ENCODE data around the gene LILRA6.
"Not testable (repeated sequence)": the region's sequence is repeated elsewhere in the genome, so short reads cannot be mapped to it uniquely, and the experiment has no call there.

Gene LILRA6

DNA sequence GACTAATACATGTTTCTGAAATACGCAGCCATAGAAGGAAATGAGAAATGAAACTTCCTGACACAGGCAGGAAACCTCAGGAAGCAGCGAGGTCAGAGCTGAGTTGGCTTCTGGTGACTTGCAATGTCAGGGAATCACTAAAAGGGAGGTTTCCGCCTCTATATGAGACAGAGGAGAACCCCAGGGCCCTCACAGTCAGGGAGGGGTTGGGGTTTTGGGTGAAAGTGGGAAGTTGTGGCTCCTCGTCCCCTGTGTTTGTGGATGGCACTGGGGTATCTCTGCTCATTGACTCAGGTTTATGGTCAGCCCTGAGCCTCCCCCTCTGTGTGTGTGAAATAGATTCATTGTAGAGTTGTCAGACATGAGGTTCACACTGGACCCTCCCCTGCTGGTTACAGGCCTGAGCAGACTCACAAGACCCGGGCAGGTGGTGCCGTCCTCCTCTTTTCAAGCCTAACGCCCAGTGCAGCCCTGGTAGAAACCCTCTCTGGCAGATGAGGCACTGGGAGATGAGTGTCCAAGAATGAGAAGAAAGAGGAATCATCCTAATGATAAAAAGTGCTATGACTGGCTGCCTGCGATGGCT is 5.5 kb upstream of the LILRA6 start:
- ChIA-PET CTCF (no interaction called here), POLR2A (no interaction called here)
- no peak for DNase-seq (ENCODE audit: extremely low spot score)
- TF ChIP-seq LEF1 (IDR thresholded peaks at IDR 0.05; ENCODE audit: borderline replicate concordance): no peak
- no peak for TF ChIP-seq ARNT (IDR thresholded peaks at IDR 0.05)
- no peak for TF ChIP-seq SP1 (IDR thresholded peaks at IDR 0.05)
- TF ChIP-seq TARDBP (IDR thresholded peaks at IDR 0.05): no peak
- TF ChIP-seq FOXA1 (IDR thresholded peaks at IDR 0.05): no peak
- no peak for TF ChIP-seq BHLHE40 (IDR thresholded peaks at IDR 0.05; ENCODE audit: borderline replicate concordance)

DNA sequence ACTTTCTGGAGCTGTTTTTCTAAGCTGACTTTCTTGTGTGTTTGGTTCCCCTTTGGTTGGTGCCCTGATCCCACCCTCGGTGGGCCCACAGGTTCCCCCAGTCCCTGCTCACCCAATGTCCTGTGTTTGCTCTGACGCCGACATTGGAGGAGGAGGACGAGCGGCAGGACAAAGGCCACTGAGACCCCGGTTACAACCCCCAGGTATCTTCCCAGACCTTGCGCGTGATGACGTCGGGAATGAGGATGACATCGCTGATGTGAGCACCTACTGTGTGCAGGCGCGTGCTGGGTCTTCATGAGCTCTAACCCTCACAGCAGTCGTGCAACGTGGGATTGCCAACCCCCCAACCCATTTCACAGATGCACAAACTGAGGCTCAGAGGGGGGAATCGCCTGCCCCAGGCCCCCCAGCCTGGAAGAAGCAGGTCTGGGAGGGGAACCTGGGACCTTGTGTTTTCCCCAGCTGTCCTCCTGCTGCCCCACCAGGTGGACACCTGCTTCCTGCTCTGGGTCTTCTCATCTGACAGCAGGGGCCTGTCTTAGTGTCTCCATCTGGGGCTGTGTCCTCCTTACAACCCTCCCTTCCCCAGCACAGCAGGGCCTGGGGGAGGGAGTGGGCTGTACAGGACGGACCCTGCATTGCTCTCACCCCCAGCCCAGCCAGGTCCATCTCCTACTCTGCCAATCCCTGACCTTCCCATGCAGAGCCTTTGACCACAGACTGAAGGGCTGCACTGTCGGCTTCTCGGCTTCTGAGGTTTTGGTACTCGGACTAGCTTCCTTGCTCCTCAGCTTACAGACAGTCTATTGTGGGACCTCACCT is 4.7 kb upstream of the LILRA6 start:
- ChIA-PET POLR2A (no interaction called here), CTCF (no interaction called here)
- TF ChIP-seq NFRKB (IDR thresholded peaks at IDR 0.05): no peak
- no peak for TF ChIP-seq FOXM1 (IDR thresholded peaks at IDR 0.05; ENCODE audit: borderline replicate concordance)
- TF ChIP-seq ARNT (IDR thresholded peaks at IDR 0.05): no peak
- TF ChIP-seq BHLHE40 (IDR thresholded peaks at IDR 0.05; ENCODE audit: borderline replicate concordance): no peak
- no peak for TF ChIP-seq LEF1 (IDR thresholded peaks at IDR 0.05; ENCODE audit: borderline replicate concordance)
- no peak for TF ChIP-seq SP1 (IDR thresholded peaks at IDR 0.05)
- TF ChIP-seq FOXK2 (IDR thresholded peaks at IDR 0.05): no peak
- TF ChIP-seq ELF4 (IDR thresholded peaks at IDR 0.05): no peak
- no peak for TF ChIP-seq CTBP1 (IDR thresholded peaks at IDR 0.05; ENCODE audit: borderline replicate concordance)
- no peak for TF ChIP-seq L3MBTL2 (conservative IDR thresholded peaks at IDR 0.05)
- TF ChIP-seq TARDBP (IDR thresholded peaks at IDR 0.05): no peak
- no peak for TF ChIP-seq HDGF (IDR thresholded peaks at IDR 0.05; ENCODE audit: borderline replicate concordance)
- no peak for TF ChIP-seq ZNF384 (IDR thresholded peaks at IDR 0.05)
- no peak for DNase-seq (ENCODE audit: extremely low spot score)

DNA sequence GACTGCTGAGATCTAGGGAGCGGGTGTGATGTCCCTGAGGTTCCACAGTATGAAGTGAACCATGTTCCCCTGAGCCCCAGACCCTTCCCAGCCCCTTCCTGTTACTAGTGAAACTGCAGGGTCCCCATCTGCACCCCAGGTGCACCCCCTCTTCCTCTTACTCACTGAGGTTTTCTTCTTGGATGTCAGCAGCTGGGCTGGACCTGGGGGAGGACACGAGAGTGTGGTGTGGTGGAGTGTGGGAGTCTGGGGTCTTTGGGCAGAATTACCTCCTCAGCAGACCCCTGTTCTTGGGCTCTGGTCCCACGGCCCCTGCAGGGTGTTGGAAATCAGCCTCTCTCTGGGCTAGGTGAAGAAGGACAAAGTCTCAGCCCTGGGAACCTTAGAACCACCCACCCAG is 3.3 kb upstream of the LILRA6 start:
- TF ChIP-seq HDGF (IDR thresholded peaks at IDR 0.05; ENCODE audit: borderline replicate concordance) (no peak), ZNF384 (IDR thresholded peaks at IDR 0.05) (no peak), L3MBTL2 (conservative IDR thresholded peaks at IDR 0.05) (no peak), ARNT (IDR thresholded peaks at IDR 0.05) (no peak), BHLHE40 (IDR thresholded peaks at IDR 0.05; ENCODE audit: borderline replicate concordance) (no peak), SUZ12 (IDR thresholded peaks at IDR 0.05) (no peak), LEF1 (IDR thresholded peaks at IDR 0.05; ENCODE audit: borderline replicate concordance) (no peak), TARDBP (IDR thresholded peaks at IDR 0.05) (no peak), NFRKB (IDR thresholded peaks at IDR 0.05) (no peak)
- TF ChIP-seq, protein P1, sequence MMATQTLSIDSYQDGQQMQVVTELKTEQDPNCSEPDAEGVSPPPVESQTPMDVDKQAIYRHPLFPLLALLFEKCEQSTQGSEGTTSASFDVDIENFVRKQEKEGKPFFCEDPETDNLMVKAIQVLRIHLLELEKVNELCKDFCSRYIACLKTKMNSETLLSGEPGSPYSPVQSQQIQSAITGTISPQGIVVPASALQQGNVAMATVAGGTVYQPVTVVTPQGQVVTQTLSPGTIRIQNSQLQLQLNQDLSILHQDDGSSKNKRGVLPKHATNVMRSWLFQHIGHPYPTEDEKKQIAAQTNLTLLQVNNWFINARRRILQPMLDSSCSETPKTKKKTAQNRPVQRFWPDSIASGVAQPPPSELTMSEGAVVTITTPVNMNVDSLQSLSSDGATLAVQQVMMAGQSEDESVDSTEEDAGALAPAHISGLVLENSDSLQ (IDR thresholded peaks at IDR 0.05): no peak
- no peak for DNase-seq (ENCODE audit: extremely low spot score)
- ChIA-PET POLR2A (no interaction called here), CTCF (interaction anchor here (1.0 kb wide), 1 partner anchor 20 kb away, joined by 3 read pairs; no protein-coding TSS in a partner anchor)

DNA sequence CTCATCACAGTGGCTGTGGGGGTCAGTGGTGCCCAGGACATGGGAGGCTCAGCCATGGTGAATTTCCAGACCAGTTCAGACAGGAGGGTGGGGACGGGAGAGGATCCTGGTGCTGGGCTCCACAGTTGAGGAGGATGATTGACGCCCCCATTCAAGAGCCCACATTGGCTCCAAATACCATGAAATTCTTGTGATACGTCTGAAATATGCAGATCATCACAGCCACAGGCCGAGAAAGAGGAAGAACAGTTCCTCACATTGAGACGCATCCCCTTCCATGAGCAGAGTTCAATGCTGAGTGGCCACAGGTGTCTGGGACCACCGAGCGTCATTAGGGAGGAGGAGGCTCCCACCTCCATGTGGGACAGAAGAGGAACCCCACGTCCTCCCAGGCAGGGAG is 1.2 kb upstream of the LILRA6 start:
- POLR2A ChIA-PET; DNase-seq (ENCODE audit: extremely low spot score); CTCF ChIA-PET: not testable (repeated sequence)

DNA sequence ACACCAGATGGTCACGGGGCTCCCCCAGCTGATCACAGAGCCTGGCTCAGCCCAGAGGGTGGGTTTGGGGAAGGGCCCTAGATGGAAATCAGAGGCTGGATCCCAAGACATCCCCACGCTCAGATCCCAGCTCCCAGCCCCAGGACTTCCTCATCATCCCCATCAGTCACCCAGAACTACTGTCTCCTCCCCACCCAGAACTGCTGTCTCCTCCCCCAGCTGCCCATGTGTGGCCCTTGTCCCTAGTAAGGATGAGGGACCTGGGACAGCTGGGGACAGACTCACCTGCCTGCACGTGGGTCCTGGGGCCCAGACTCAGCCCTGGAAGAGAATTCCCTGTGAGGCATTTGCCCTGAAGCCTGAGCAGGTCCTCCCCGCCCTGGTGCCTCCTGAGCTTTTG is 356 bp downstream of the LILRA6 start:
- DNase-seq (ENCODE audit: extremely low spot score); POLR2A ChIA-PET; CTCF ChIA-PET: not testable (repeated sequence)

DNA sequence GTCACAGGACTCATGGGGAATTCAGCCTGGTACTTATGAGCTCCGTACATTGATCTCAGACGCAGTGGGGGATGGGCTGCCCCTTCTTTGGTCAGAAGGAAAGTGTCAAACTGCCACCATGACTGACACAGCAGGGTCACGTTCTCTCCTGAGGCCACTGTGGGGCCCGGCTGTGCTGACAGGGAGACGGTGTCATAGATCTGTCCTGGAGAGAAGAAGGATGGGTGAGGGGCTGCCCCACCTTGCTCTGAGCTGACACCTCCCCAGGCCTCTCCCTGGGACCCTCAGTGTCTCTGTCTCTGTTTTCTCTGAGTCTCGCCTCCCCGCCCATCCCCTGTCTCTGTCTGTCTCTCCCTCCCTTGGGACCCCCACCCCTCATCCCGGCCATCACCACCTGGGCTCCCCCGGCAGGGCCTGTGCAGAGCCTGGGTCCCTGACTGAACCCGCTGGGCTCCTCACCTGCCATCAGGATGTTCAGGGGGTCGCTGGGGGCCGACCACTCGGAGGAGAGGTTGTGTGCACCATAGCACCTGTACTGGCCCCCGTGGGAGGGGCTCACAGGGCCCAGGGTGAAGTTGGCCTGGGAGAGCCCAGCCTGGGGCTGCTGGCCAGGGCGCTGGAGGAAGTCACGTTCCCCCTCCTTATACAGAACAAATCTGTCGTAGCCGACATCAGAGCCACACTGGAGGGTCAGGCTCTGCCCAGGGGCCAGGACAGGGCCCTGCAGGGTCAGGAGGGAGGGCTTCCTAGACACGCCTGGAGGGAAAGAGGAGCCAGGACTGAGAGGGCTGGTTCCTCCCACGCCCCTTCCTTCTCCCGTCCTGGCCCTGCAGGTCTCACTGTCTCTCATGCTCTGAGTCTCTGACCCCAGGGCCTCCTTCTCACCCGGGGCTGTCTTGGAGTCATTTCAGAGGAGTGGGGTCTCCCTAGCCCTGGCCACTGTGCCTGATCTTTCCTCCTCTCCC is 1.9 kb downstream of the LILRA6 start:
- POLR2A ChIA-PET; DNase-seq (ENCODE audit: extremely low spot score); CTCF ChIA-PET: not testable (repeated sequence)

DNA sequence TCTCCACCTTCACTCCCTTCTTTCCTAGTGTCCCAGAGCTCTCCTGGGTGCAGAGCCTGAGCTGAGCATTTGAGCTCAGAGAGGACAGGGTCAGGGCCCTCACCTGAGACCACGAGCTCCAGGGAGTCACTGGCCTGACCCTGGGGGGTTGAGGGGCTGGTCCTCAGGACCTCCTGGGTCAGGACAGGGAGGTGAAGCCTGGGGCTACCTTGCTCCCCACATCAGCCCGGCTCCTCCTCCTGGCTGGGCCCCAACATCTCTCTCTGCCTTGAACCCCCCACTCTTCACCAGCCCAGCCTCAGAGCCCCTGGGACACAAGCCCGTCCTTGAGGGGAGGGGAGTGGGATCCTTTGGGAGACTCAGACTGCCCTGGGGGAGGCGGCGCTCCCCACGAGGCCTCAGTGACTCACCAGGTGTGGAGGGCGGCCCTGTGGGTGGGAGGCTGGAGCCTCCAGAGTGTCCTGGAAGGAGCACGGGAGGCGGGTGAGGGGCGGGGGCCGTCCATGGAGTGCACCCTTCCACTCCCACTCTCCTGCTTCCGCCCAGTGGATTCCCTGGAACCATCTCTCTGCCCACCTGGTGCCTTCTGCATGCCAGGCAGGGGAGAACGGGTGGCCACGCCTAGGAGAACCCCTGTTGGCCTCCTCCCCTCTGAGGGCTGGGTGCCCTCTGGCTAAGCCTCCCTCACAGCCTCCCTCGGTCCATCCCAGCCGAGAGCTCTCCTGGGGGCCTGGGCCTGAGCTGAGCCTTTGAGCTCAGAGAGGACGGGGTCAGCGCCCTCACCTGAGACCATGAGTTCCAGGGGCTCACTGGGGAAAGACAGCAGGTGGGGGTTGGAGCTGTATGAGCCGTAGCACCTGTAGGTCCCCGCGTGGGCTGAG is 2.9 kb downstream of the LILRA6 start:
- POLR2A ChIA-PET; DNase-seq (ENCODE audit: extremely low spot score); CTCF ChIA-PET: not testable (repeated sequence)

All from HEK293T (cell line).